NCI-H2081 (cell line): ENCODE measurements around the gene PTPRD.
A peak's percentile ranks its signal among the peaks of the same experiment; 100 is the strongest.

Source experiments
- DNase-seq, 2 experiments: peaks; one replicate each; lab custom pipeline; 2025; lab: John Stamatoyannopoulos, UW

The PTPRD gene

DNA sequence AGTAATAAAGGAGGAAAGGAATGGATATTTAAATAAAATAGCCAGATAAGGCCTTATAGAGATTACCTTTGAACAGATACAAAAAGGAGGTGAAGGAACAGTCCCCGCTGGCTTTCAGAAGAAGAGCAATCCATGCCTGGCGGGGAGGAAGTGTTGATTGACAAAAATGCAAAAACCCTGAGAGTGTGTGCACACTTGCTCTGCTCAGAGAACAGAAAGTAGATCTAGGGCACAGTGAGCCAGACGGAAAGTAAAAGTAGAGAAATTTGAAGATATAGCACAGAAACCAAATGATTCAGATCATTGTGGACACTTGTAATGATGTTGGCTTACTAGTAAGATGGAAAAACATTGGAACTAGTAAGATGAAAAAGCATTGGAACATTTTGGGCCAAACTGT lies 720.6 kb downstream of the PTPRD start:
- DNase-seq = no peak

DNA sequence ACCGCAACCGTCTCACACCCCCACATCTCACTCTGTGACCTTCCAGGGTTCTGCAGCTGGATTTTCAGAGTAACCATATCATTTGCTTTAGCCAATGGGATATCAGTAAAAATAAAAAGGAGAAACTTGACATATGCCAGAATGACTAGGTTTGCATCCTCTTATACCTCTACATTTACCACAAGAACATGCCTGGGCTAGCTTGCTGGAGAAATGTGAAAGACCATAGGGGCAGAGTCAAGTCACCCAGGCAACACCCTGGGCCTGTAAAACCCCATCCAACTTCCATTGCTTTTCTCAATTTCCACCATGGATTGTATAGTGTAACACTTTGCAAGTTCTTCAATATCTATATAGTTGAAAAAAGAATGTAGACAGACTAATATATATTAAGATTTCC lies 731.1 kb downstream of the PTPRD start:
- DNase-seq = no peak

DNA sequence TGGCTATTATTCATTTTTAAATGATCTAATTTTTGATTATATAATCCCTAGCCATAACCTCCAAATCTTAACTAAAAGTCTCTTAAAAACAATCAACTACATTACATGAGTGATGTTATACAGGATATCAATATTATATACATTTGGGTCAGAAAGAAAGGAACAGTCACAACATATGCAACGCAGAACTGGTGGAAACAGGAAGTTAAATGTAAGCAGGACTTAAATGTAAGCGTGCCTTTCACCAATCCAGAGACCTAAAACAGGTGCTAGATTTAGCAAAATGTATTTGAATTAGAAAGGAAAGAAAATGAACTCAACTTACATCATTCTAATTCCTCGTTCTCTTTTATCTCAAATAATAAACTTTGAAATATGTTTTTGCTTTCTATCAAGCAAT lies 738.5 kb downstream of the PTPRD start:
- DNase-seq = no peak

DNA sequence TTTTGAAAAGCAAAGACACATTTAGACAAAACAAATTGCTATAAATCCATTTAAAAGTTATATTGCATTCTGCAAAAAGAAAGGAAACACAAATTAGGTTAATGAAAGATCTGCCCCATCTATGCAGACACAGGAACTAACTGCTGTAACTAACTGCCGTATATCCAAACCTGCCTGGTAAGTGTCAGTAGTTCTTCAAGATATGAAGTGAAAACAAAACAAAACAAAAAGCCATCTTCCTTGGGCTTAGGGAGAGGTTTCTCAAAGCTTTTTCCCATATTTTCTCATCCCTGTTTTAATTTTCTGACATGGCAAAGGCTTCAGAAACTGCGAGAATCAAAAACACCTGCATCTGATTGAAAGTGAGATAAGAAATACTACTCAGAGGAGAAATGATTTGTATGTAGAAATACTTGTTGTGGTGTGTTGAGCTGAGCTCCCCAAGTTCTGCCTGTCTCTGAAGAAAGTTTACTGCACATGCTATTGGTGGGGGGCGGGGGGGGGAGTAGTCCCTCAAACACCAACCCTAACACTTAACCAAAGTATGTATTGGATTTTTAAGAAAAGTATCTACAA lies 750.5 kb downstream of the PTPRD start:
- no peak for DNase-seq

DNA sequence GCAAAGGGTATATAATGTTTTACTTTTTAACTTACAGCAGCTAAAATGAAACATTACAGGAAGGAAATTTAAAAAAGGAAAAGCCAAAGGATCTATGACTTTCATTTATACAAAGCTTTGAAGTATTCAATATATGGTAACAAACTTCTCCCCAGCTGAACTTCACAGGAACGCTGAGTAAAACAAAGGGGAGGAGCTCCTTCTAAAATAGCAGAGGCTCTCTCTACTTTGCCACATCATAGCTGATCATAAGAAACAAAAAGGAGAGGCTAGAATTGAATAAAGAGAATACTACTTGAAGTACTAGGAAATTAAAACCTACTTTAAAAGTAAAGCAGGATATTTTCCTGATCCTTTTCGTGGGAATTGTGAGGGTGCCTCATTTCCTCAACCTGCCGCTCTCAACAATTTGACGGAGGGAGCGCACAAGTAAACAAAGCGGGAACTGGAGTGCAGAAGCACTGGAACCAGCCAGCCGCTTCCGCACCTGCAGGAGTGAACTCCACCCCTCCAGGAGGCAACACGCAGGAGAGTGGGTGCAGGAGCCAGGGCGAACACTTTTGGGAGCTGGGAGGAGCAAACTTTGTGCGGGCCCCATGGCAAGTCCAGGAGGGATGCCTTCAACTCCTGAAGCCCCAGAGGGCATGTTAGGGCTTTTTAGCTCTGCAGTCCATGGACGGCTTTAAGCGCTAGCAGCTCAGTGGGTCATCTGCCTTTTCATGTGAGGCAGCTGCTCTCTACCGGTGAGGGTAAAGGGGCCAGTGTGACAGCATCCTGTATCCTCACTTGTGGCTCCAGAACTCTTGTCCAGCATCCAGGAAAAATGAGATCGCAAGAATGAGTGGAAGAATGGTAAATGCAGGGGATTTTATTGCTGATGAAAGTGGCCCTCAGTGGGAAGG lies 757.4 kb downstream of the PTPRD start:
- DNase-seq = no peak

DNA sequence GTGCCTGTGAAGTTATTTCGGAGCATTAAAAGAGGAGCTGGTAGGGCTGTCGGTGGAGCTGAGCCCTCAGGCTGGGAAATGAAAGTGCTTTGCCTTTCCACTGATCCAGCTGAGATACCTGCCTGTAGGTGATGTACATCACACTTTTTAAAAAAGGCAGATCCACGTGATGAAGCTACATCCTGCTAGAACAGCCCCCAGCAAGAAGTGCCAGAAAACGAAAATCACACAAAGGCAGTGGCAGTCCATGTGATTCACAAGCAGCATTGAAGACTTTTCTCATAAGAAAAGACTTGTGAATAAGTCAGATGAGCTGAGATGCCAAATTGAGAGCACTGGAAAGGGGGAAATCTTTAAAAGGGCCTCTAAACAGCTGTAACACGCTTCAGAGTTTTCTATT lies 765.1 kb downstream of the PTPRD start:
- no peak for DNase-seq

DNA sequence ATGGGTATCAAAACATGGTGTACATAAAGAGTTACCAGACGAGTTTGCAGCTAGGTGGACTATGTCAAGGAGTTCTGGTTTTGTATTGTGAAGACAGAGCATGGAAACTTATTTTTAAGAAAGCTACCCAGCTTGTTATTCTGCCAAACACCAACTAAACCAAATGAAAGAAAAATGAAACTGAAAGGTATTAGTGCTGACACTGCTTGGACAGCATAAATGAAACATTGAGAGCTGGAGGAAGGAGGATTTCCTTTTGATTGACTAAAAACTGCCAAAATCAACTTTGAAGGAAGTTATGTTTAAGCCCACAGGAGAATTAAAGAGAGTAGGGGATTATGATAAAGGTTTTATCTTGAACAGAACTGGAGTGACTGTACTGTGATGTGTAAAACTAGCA lies 766.2 kb downstream of the PTPRD start:
- no peak for DNase-seq

DNA sequence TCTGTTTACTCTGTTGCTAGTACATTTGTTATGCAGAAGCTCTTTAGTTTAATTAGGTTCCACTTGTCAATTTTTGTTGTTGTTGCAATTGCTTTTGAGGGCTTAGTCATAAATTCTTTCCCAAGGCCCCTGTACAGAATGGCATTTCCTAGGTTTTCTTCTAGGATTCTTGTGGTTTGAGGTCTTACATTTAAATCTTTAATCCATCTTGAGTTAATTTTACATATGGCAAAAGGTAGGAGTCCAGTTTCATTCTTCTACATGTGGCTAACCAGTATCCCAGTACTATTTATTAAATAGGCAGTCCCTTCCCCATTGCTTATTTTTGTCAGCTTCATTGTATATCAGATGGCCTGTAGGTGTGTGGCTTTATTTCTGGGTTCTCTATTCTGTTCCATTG lies 792.4 kb downstream of the PTPRD start:
- DNase-seq = no peak

DNA sequence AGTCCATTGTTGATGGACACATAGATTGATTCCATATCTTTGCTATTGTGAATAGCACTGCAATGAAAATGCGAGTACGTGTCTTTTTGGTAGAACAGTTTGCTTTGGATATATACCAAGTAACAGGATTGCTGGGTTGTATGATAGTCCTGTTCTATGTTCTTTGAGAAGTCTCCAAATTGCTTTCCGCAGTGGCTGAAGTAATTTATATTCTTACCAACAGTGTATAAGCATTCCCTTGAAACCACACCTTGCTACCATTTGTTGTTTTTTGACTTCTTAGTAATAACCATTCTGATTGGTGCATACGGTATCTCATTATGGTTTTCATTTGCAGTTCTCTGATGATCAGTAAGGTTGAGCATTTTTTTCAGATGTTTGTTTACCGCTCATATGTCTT lies 792.9 kb downstream of the PTPRD start:
- DNase-seq = no peak

DNA sequence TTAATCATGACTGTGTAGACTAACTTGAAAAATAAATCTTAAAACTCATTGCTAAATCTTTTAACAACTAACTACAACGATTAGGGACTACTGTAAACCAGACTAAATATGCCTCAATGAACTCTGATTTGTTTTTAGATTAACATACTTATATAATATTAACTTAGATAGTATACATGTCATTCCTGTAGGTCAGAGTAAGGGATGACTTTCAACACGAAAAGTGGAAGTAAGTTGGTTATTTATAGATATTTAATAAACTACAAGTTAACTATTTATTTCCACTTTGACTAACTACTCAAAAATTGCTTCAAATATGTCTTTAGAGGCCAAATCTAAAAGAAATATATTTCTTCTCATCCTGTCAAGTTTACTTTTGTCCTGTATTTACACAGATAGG lies 795.6 kb downstream of the PTPRD start:
- DNase-seq = no peak

DNA sequence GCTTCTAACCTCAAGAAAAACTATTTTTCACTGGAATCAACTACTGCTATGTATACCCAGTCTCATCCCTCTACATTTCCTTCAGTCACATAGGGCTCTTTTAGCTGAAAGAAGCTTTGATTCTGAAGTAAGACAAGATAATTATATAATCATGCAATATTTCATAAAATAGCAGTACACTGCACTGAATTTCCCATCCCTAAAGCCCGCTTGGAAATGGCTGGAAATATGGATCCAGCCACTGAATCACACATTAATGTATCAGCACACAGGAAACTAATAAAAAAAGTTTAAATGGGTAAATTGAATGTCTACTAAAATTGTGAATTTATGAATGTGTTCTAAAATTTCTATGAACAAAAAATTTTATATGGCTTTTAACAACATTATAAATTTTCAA lies 808.7 kb downstream of the PTPRD start:
- DNase-seq = no peak

DNA sequence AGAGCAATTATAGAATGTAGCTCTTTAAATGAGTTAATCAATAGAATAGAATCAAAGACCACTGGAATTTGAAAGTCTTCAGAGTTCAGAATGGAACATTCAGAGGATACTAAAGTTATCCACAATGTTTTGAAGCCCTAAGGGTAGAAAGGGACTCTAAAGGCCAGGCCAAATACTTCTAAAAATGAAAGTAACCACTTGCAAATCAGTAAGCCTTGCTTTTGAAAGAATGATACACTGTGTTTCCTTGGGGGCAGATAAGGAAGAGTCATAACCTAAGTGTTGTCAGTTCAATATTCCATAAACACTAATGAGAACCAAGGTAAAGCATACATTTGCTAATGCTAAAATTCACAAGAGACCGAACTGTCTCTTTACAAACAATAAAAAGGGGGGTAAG lies 813.5 kb downstream of the PTPRD start:
- DNase-seq = no peak

DNA sequence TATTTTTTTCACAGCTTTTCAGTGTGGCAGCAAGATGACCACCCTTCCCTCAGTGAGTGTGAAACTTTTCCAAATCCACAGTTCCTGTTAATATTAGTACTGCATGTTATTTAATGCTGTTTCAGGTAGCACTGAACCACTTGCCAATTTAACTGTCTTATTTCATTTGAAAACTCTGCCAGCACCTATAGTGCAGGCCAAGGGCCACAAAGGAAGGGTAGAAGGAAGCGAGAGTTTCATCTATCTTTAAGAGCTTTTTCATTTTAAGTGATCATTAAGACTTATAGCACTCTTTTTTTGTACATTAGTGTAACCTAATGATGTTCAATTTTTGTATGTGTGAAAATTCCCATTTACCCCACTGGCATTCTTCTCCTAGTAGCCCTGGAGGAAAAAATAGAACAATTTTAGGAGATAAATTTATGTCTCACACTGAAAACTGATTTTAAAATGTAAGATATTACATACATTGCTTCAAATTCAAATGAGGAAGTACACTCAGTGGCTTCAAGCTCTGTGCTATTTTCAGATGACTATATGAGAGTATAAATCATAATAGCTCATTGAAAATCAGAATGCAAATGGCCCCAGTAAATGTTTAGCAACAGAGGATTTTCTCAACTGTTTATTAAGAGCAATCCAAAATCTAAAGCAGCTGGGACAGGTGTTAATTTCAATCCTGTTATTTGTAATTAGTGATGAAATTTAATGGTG lies 820.5 kb downstream of the PTPRD start:
- no peak for DNase-seq

DNA sequence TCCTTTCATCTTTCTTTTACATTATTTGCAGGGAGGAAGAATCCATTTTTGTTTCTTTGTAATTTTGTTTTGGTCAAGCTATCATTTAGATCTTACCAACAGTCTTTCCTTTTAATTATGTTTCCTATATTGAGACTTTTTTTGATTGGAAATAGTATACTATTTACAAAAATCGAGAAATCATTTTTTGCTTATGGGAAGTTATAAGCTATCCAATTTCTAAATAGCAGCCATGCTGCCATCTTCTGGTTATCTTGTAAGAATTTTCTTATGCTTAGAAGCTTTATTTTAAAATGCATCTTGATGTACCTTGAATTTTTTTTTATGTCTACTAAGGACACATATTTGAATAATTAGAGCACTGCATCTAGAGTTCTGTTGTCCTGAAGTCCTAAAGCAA lies 821.2 kb downstream of the PTPRD start:
- peak in 1 of 2 experiments; percentile 45 for DNase-seq

DNA sequence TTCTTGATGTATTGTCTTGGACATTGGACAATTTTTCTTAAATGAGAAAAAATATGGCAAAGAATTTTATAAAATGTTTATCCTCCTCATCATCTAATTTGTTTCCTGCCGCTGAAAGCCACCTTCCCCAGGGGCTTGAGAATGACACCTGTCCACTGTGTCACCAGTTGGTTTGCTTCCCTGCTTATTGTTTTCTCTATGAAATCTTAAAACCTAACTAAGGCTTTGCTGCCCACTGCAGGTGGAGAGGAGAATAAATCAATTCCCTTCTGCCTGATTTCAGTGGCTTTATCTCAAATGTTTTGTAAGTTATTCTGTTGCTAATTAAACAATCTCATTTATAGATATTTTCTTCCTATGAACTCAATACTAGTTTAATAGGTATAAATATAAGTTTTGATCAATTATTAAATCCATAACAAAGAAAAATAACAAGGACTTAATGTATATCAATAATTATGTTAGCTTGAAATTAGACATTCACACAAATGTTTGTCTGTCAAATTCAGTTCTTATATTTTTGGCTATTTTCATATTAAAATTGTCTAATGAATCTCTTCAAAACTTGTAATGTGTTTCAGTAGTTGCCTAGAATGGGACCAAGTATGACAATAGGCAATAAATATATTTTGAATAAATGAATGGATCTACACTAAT lies 822.5 kb downstream of the PTPRD start:
- DNase-seq = peak; percentile 83 to 87

DNA sequence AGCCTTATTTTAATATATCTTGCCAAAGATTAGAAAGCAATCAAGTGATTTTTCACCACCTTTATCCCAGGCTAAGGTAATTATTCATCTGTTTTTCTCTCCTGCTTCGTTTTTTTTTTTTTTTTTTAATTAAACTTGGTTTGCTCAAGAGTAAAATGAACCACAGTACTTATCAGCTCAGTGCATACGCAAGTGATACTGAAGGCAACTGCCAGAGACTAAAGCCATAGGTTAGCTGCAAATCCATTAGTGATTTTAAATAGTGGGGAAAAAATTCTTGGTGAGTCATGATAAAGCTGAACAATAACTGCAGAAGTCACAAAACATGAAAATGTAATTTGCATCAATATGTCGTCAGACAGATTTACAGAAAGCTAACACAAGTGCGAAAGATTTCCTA lies 829.1 kb downstream of the PTPRD start:
- DNase-seq = no peak

DNA sequence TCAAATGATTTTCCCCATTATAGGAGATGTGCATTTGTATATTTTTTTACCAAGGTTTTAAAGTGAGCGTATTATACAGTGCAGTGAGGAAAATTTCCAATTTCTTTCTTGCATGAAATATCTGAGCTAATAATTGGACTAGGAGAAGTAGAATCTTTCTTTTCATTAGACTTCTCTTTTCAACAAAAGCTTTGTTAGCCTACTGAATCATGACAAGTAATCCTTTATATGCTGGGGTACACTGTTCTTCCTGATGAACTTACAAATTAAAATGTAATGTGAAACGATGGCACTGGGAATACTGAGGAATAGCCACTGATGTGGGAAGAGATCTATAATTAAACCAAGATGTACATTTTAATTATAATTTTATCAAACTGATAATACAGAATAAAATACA lies 829.6 kb downstream of the PTPRD start:
- no peak for DNase-seq

DNA sequence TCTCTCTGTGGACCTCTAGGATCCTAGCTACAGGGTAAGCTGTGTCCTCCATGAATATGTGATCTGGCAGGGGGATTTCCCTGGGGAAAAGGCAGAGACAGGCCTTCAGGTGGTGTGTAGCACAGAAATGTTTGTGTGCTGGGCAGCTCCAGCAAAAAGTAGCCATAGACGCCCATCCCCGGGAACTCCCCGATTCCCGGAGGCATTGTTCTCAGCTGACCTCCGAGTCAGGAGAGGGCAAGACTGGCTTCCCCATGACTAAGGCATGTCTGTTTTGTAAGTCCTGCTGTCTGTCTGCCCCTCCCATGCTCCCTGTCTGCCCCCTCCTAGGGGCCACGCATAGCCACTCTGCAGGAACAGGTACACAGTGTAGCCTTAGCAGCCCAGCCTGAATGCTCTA lies 834.5 kb downstream of the PTPRD start:
- DNase-seq = no peak

DNA sequence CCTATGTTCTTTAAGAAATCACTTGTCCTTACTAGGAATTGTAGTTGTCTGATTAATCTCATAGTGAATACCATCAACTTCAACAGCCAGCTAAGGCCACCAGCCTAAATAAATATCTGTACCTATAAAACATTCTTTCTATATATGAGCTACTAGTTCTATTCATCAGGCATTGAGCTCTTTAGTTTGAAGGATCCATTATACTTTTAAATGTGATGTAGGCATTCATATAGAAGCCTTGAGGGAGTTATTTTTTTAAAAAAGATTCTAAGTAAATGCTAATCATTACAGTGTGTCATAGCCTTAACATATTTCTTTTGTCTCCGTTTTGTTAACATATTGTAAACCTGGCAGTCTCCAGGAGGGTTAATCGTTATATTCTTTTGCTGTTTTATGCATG lies 838.3 kb downstream of the PTPRD start:
- no peak for DNase-seq

DNA sequence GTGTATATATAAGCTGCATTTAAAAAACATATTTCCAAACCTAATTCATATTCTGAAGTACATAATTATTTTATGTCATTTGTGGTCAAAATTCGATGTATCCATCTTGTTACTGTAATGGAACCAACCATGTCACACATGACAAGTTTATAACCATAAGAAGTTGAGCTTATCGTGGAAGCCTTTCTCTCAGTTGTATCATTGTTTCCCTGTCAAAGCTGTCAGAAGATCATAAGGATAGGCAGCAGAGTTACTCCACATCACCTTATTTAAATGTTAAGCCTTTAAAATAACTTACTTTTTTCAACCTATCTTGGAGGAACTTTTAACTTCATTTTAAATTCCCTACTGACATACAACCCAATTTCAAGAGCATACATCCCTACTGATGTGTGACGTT lies 841.5 kb downstream of the PTPRD start:
- DNase-seq = no peak

DNA sequence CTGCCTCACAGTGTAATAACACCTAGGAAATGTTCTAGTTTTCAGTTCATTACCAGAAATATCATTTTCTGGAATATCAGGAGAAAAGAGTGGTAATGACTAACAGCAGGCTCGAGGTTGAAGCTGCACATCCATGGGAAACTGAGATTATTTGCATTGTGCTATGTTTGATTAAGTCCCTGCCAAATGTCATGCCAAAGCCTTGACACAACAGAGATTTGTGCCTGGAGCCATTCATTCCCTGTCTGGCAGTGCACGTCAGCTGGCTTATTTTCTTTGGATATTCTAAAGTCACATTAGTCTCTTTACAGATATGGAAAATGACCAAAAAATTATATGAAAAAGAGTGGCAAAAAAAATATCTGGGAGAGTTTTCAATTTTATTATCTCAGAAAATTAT lies 848.0 kb downstream of the PTPRD start:
- DNase-seq = peak in 1 of 2 experiments; percentile 29

DNA sequence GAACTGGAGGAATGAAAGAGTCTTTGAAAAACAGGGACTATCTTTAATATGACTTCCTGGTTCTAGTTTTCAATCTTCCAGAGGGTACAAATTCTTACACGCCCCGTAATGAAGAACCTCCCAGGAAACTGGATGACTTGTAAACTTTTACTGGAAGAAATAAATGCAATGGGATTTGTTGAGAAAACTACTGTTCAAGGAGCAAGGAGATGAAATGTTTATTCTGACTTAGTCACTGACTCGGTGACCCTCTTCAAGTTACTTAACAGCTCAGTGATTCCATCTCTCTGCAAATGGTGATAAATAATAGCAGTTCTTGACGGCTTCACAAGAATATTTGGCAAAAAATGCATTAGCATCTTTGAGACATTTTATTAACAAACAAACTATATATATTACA lies 858.6 kb downstream of the PTPRD start:
- no peak for DNase-seq

DNA sequence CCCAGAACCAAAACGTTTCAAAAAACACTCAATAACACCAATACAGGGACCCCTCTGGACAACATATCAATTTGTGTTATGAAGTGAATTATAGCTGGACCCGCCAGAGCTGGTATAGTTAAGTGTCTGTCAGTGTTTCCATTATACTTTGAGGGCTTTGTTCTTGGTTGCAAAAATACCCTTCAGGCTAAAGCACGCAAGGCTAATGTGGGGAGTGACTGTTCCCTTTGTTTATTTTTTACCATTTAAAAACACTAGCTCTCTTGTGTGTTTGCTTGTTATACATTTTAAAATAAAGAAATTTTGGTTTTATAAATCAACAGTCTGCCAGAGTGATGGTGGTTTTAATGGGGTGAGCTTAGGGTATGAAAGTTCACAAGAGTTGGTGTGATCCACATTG lies 859.5 kb downstream of the PTPRD start:
- DNase-seq = peak; percentile 17 to 48
